CD14-positive monocyte (primary cell): ENCODE data around the gene POLR2F. TPM values are rescaled to one million over a fixed set of nuclear protein-coding genes. Genes with fewer than 3 reads are reported as not detected.
A peak's percentile ranks its signal among the peaks of the same experiment; 100 is the strongest.

Experiments
- DNase-seq, 3 donors: peaks; one replicate each; pipeline ENCODE4 v3.0.0-alpha.2; 2011 to 2022
- H2AFZ ChIP-seq: 2 replicates; pipeline ENCODE4 v1.6.0; 2012; ENCODE audit warnings: mild to moderate bottlenecking, low read depth, low read length, inconsistent platforms; ENCODE audit not compliant: insufficient read depth, poor library complexity, severe bottlenecking
- H3K27ac ChIP-seq, 2 donors: 1 replicate in 1 of 2; 2 replicates in 1 of 2; pipeline ENCODE4 v1.5.1; 2012 to 2013; ENCODE audit warnings: low read length in 2 of 2, control low read depth in 1 of 2, inconsistent platforms in 1 of 2, low read depth in 1 of 2, mild to moderate bottlenecking in 1 of 2
- H3K27me3 ChIP-seq, 2 donors: one replicate each; pipeline versions ENCODE4 v1.6.0 to v1.6.1; 2011 to 2013; ENCODE audit warnings: low read length in 2 of 2; ENCODE audit not compliant: control insufficient read depth in 2 of 2, insufficient read depth in 2 of 2
- H3K36me3 ChIP-seq, 2 donors: replicated peaks in 1 of 2; 1 replicate in 1 of 2; 2 replicates in 1 of 2; pipeline versions ENCODE4 v1.5.1 to v1.6.1; 2012 to 2013; ENCODE audit warnings: low read length in 2 of 2, control low read depth in 1 of 2, inconsistent platforms in 1 of 2, mild to moderate bottlenecking in 1 of 2; ENCODE audit not compliant: insufficient read depth in 2 of 2, control insufficient read depth in 1 of 2
- H3K4me1 ChIP-seq, 2 donors: 1 replicate in 1 of 2; 2 replicates in 1 of 2; pipeline versions ENCODE4 v1.5.1 to v1.6.1; 2012 to 2013; ENCODE audit warnings: low read length in 2 of 2, control low read depth in 1 of 2, inconsistent platforms in 1 of 2, mild to moderate bottlenecking in 1 of 2, moderate library complexity in 1 of 2; ENCODE audit not compliant: insufficient read depth in 2 of 2, control insufficient read depth in 1 of 2
- H3K4me2 ChIP-seq: replicated peaks from 2 replicates; pipeline ENCODE3; 2012; ENCODE audit warnings: low read length, moderate library complexity, mild to moderate bottlenecking; ENCODE audit not compliant: poor library complexity, severe bottlenecking; ENCODE audit errors: extremely low read depth
- H3K4me3 ChIP-seq, 3 experiments: fragments of 200-600 bp in 1 of 3; sonication (generic) in 1 of 3; replicated peaks in 1 of 3; 1 replicate in 2 of 3; 2 replicates in 1 of 3; pipeline ENCODE4 v1.5.1; 2011 to 2013; ENCODE audit warnings: low read length in 3 of 3, mild to moderate bottlenecking in 3 of 3, control low read depth in 2 of 3, low read depth in 2 of 3, inconsistent platforms in 1 of 3, moderate library complexity in 1 of 3
- H3K79me2 ChIP-seq: 2 replicates; pipeline ENCODE4 v1.6.0; 2012; ENCODE audit warnings: mild to moderate bottlenecking, control low read depth, inconsistent platforms, low read length, moderate library complexity; ENCODE audit not compliant: insufficient read depth
- H3K9ac ChIP-seq: 2 replicates; pipeline ENCODE4 v1.6.0; 2017; ENCODE audit warnings: low read length, mild to moderate bottlenecking; ENCODE audit not compliant: insufficient read depth, poor library complexity, severe bottlenecking
- H3K9me3 ChIP-seq, 2 donors: replicated peaks in 1 of 2; 1 replicate in 1 of 2; 2 replicates in 1 of 2; pipeline versions ENCODE4 v1.5.1 to v1.6.1; 2012 to 2013; ENCODE audit warnings: low read length in 2 of 2, control low read depth in 1 of 2; ENCODE audit not compliant: control insufficient read depth in 1 of 2, insufficient read depth in 1 of 2
- H4K20me1 ChIP-seq: 2 replicates; pipeline ENCODE4 v1.6.0; 2012; ENCODE audit warnings: mild to moderate bottlenecking, low read length, control low read depth, moderate library complexity; ENCODE audit not compliant: insufficient read depth
- H3K27ac Mint-ChIP-seq, 7 donors: one replicate each; pipeline ENCODE4 v1.8.0; 2020; ENCODE audit warnings: mild to moderate bottlenecking in 7 of 7, mixed read lengths in 7 of 7, moderate library complexity in 6 of 7, inconsistent platforms in 2 of 7
- H3K27me3 Mint-ChIP-seq, 3 donors: one replicate each; pipeline ENCODE4 v1.8.0; 2021 to 2022; ENCODE audit warnings: low read depth in 3 of 3, mild to moderate bottlenecking in 3 of 3, mixed read lengths in 3 of 3, moderate library complexity in 3 of 3, inconsistent platforms in 1 of 3
- H3K36me3 Mint-ChIP-seq, 2 donors: one replicate each; pipeline ENCODE4 v1.8.0; 2020; ENCODE audit warnings: mixed read lengths in 2 of 2, inconsistent platforms in 1 of 2, mild to moderate bottlenecking in 1 of 2
- H3K4me1 Mint-ChIP-seq: one replicate; pipeline ENCODE4 v1.8.0; 2020; ENCODE audit warnings: mild to moderate bottlenecking, mixed read lengths
- H3K4me3 Mint-ChIP-seq, 2 donors: one replicate each; pipeline ENCODE4 v1.8.0; 2020; ENCODE audit warnings: mild to moderate bottlenecking in 2 of 2, mixed read lengths in 2 of 2, moderate library complexity in 1 of 2
- H3K9me3 Mint-ChIP-seq, 7 donors: one replicate each; pipeline ENCODE4 v1.8.0; 2020 to 2022; ENCODE audit warnings: mixed read lengths in 7 of 7, mild to moderate bottlenecking in 6 of 7, moderate library complexity in 6 of 7, inconsistent platforms in 2 of 7
- CTCF ChIP-seq: fragments of 200-600 bp; IDR thresholded peaks from one replicate; pipeline ENCODE4 v1.8.0; 2022; ENCODE audit warnings: antibody characterized with exemption, mild to moderate bottlenecking
- WGBS: methylation state at CpG from one replicate; pipeline ENCODE4 v1.1.5; 2013; ENCODE audit warnings: missing lambda C conversion rate; ENCODE audit not compliant: insufficient coverage; 5-methylcytosine and 5-hydroxymethylcytosine counted together
- intact Hi-C, 2 donors: fragments of 100-400 bp; cut with micrococcal nuclease; formaldehyde crosslinking; loops; one replicate each; pipeline versions ENCODE4 v1.15.0 to v1.15.1; 2023
- polyA plus RNA-seq, 3 donors: library from polyadenylated mRNA; depleted of rRNA in 1 of 3; unstranded in 2 of 3; stranded (reverse) in 1 of 3; fragments of 300-500 nt in 2 of 3; fragments of >200 nt in 1 of 3; fragmentation: Illumina TruSeq in 2 of 3; gene quantifications; 1 replicate in 2 of 3; 2 replicates in 1 of 3; pipeline ENCODE4 v1.2.3, GENCODE V29; 2012 to 2021

POLR2F gene
- polyA plus RNA-seq, 3 donors, result 45.4 to 182 (median 143) TPM

GRCh38 chr22:37976547-37976946 lies 23.0 kb downstream of the POLR2F start:
- intact Hi-C loops, result no loop called here
- Histone ChIP-seq H3K4me2 (no peak overlapping the region), H3K79me2 (no peaks in the 10 kb centered on the region), H3K9ac (no peak overlapping the region), H3K4me1 (no peaks in the 10 kb centered on the region), H3K4me3 (no peak overlapping the region), H3K36me3 (no peaks in the 10 kb centered on the region), H3K27me3 (no peaks in the 10 kb centered on the region), H4K20me1 (no peaks in the 10 kb centered on the region), H2AFZ (no peak overlapping the region), H3K27ac (no peak overlapping the region), H3K9me3 (no peaks in the 10 kb centered on the region)
- WGBS, result 81% methylated on average over 2 of the region's 4 CpGs
- no peak overlapping the region for H3K4me3 Mint-ChIP-seq
- TF ChIP-seq CTCF, result no peak
- peak overlapping the region in 1 of 7 donors; percentile 56 for H3K27ac Mint-ChIP-seq
- peaks cover 10 to 20% of the 10 kb centered on the region in 2 donors for H3K36me3 Mint-ChIP-seq
- no peak for DNase-seq
- peaks cover 0 to 2% (median 0%) of the 10 kb centered on the region in 7 donors for H3K9me3 Mint-ChIP-seq
- H3K27me3 Mint-ChIP-seq, result peaks cover 0 to 4% (median 0%) of the 10 kb centered on the region in 3 donors
- no peaks in the 10 kb centered on the region for H3K4me1 Mint-ChIP-seq

GRCh38 chr22:37979782-37980181 lies 26.3 kb downstream of the POLR2F start:
- Histone ChIP-seq H3K27me3 (no peaks in the 10 kb centered on the region), H3K27ac (no peak overlapping the region), H3K79me2 (no peaks in the 10 kb centered on the region), H2AFZ (no peak overlapping the region), H3K9ac (no peak overlapping the region), H4K20me1 (no peaks in the 10 kb centered on the region), H3K4me1 (no peaks in the 10 kb centered on the region), H3K36me3 (no peaks in the 10 kb centered on the region), H3K4me3 (no peak overlapping the region), H3K9me3 (no peaks in the 10 kb centered on the region), H3K4me2 (no peak overlapping the region)
- intact Hi-C loops, result no loop called here
- H3K4me1 Mint-ChIP-seq, result peaks cover 7% of the 10 kb centered on the region
- H3K36me3 Mint-ChIP-seq, result peaks cover 7 to 9% of the 10 kb centered on the region in 2 donors
- H3K4me3 Mint-ChIP-seq, result no peak overlapping the region
- peaks cover 0 to 2% (median 0%) of the 10 kb centered on the region in 3 donors for H3K27me3 Mint-ChIP-seq
- no peak for TF ChIP-seq CTCF
- H3K9me3 Mint-ChIP-seq, result peaks cover 0 to 2% (median 0%) of the 10 kb centered on the region in 7 donors
- DNase-seq, result no peak
- 95% methylated on average over 4 of the region's 8 CpGs for WGBS
- no peak overlapping the region for H3K27ac Mint-ChIP-seq
